IPS-15b (cell line): Measurements from ENCODE around the gene DYRK4.
A peak's percentile ranks its signal among the peaks of the same experiment; 100 is the strongest.
"Not testable (repeated sequence)": the region's sequence is repeated elsewhere in the genome, so short reads cannot be mapped to it uniquely, and the experiment has no call there.

Experiments used
- H3K27me3 ChIP-seq: one replicate; pipeline ENCODE4 v1.6.1; 2013; ENCODE audit warnings: low read length; ENCODE audit not compliant: control insufficient read depth, insufficient read depth
- H3K36me3 ChIP-seq: one replicate; pipeline ENCODE4 v1.6.1; 2013; ENCODE audit warnings: low read length; ENCODE audit not compliant: control insufficient read depth, insufficient read depth
- H3K4me1 ChIP-seq: one replicate; pipeline ENCODE4 v1.6.1; 2013; ENCODE audit warnings: mild to moderate bottlenecking, low read length; ENCODE audit not compliant: control insufficient read depth, insufficient read depth
- H3K4me3 ChIP-seq: one replicate; pipeline ENCODE4 v1.5.1; 2013; ENCODE audit warnings: low read depth, low read length
- H3K9ac ChIP-seq: one replicate; pipeline ENCODE4 v1.6.1; 2013; ENCODE audit warnings: low read depth, mild to moderate bottlenecking, low read length
- H3K9me3 ChIP-seq: one replicate; pipeline ENCODE4 v1.6.1; 2013; ENCODE audit warnings: mild to moderate bottlenecking, low read length; ENCODE audit not compliant: control insufficient read depth, insufficient read depth

The DYRK4 gene

GRCh38 chr12:4562034-4562657 is at the start of gene DYRK4:
Gene DYRK4 (plus strand): TSS chr12:4562208. CDS start chr12:4562246, 38 bp downstream.
- H3K27me3 ChIP-seq: peaks cover 18% of the 10 kb centered on the region
- H3K36me3 ChIP-seq: no peaks in the 10 kb centered on the region
- H3K9me3 ChIP-seq: no peaks in the 10 kb centered on the region
- H3K4me3 ChIP-seq: peak within 1 kb of the TSS; percentile 43
- H3K9ac ChIP-seq: no peak within 1 kb of the TSS
- peaks cover 3% of the 10 kb centered on the region for H3K4me1 ChIP-seq

GRCh38 chr12:4518106-4518728 is 43.8 kb upstream of the DYRK4 start:
- H3K9me3 ChIP-seq: no peaks in the 10 kb centered on the region
- H3K27me3 ChIP-seq: no peaks in the 10 kb centered on the region
- H3K9ac ChIP-seq: no peak overlapping the region
- H3K4me1 ChIP-seq: no peaks in the 10 kb centered on the region
- H3K4me3 ChIP-seq: no peak overlapping the region
- H3K36me3 ChIP-seq: no peaks in the 10 kb centered on the region

GRCh38 chr12:4523443-4523842 is 38.6 kb upstream of the DYRK4 start:
- not testable (repeated sequence) for H3K9me3 ChIP-seq, H3K36me3 ChIP-seq, H3K4me3 ChIP-seq

GRCh38 chr12:4526923-4527546 is 35.0 kb upstream of the DYRK4 start:
- H3K9me3 ChIP-seq: no peaks in the 10 kb centered on the region
- no peak overlapping the region for H3K9ac ChIP-seq
- no peaks in the 10 kb centered on the region for H3K27me3 ChIP-seq
- H3K4me3 ChIP-seq: no peak overlapping the region
- H3K36me3 ChIP-seq: no peaks in the 10 kb centered on the region
- no peaks in the 10 kb centered on the region for H3K4me1 ChIP-seq

More at GRCh38 chr12:4523443-4523842, 38.6 kb upstream of the DYRK4 start:
- not testable (repeated sequence) for H3K4me1 ChIP-seq, H3K27me3 ChIP-seq, H3K9ac ChIP-seq

- Histone ChIP-seq H3K4me1 (no peaks in the 10 kb centered on the region), H3K36me3 (no peaks in the 10 kb centered on the region), H3K27me3 (no peaks in the 10 kb centered on the region), H3K4me3 (no peak overlapping the region), H3K9me3 (no peaks in the 10 kb centered on the region), H3K9ac (no peak overlapping the region)
Observed at GRCh38 chr12:4530160-4530559, 31.8 kb upstream of the DYRK4 start.

- Histone ChIP-seq H3K4me1 (no peaks in the 10 kb centered on the region), H3K9me3 (no peaks in the 10 kb centered on the region), H3K4me3 (no peak overlapping the region), H3K36me3 (no peaks in the 10 kb centered on the region), H3K27me3 (no peaks in the 10 kb centered on the region), H3K9ac (no peak overlapping the region)
Observed at GRCh38 chr12:4530982-4531586, 30.9 kb upstream of the DYRK4 start.

GRCh38 chr12:4535092-4535491 is 26.9 kb upstream of the DYRK4 start:
- Histone ChIP-seq H3K9ac (no peak overlapping the region), H3K4me3 (no peak overlapping the region), H3K36me3 (no peaks in the 10 kb centered on the region), H3K27me3 (no peaks in the 10 kb centered on the region), H3K4me1 (no peaks in the 10 kb centered on the region), H3K9me3 (no peaks in the 10 kb centered on the region)

GRCh38 chr12:4535871-4536270 is 26.1 kb upstream of the DYRK4 start:
- H3K9me3 ChIP-seq: no peaks in the 10 kb centered on the region
- H3K9ac ChIP-seq: no peak overlapping the region
- H3K27me3 ChIP-seq: no peaks in the 10 kb centered on the region
- no peaks in the 10 kb centered on the region for H3K36me3 ChIP-seq
- H3K4me1 ChIP-seq: no peaks in the 10 kb centered on the region
- H3K4me3 ChIP-seq: no peak overlapping the region

GRCh38 chr12:4538207-4539160 is 23.5 kb upstream of the DYRK4 start, which contains the start of gene RAD51AP1:
Gene RAD51AP1 (plus strand): TSS chr12:4538890. CDS start chr12:4538940, 50 bp downstream.
- H3K9ac ChIP-seq: peak within 1 kb of the TSS; percentile 89
- no peaks in the 10 kb centered on the region for H3K27me3 ChIP-seq
- no peaks in the 10 kb centered on the region for H3K36me3 ChIP-seq
- H3K4me3 ChIP-seq: peak within 1 kb of the TSS; percentile 84
- no peaks in the 10 kb centered on the region for H3K4me1 ChIP-seq
- H3K9me3 ChIP-seq: no peaks in the 10 kb centered on the region

GRCh38 chr12:4539167-4539870 is 22.7 kb upstream of the DYRK4 start:
- Histone ChIP-seq H3K4me1 (no peaks in the 10 kb centered on the region), H3K4me3 (peak overlapping the region; percentile 84), H3K9ac (peak overlapping the region; percentile 89), H3K9me3 (no peaks in the 10 kb centered on the region), H3K36me3 (no peaks in the 10 kb centered on the region), H3K27me3 (no peaks in the 10 kb centered on the region)
